K562 (cell line): ENCODE data around the gene PRELID3B. TPM values are rescaled to one million over a fixed set of nuclear protein-coding genes. Genes with fewer than 3 reads are reported as not detected.

Source experiments
- CAMTA2 ChIP-seq: fragments of 250-450 bp; sonication (Bioruptor Pico); conservative IDR thresholded peaks from 2 replicates; pipeline ENCODE4 v1.5.1; 2022
- CHCHD3 ChIP-seq: fragments of 250-450 bp; sonication (Bioruptor Pico); IDR thresholded peaks from 2 replicates; pipeline ENCODE4 v2.1.2; 2022; ENCODE audit warnings: mild to moderate bottlenecking
- CREB1 ChIP-seq, 2 experiments: sonication (generic) in 1 of 2; formaldehyde crosslinking in 1 of 2; IDR thresholded peaks; 2 replicates each; pipeline versions ENCODE4 v1.6.1 to v1.8.0; 2012 to 2022; ENCODE audit warnings: inconsistent platforms in 1 of 2, mild to moderate bottlenecking in 1 of 2, missing genetic modification reagents in 1 of 2, moderate library complexity in 1 of 2
- ERF ChIP-seq: fragments of 450-650 bp; formaldehyde crosslinking; IDR thresholded peaks from 2 replicates; pipeline ENCODE4 v1.4.0; 2020; ENCODE audit warnings: mild to moderate bottlenecking, mixed read lengths
- FOXJ3 ChIP-seq: sonication (generic); formaldehyde crosslinking; IDR thresholded peaks from 2 replicates; pipeline ENCODE4 v1.4.0; 2020; ENCODE audit warnings: mild to moderate bottlenecking, missing genetic modification reagents
- PHB ChIP-seq: fragments of 250-450 bp; sonication (Bioruptor Pico); IDR thresholded peaks from 2 replicates; pipeline ENCODE4 v1.5.0; 2021
- RB1 ChIP-seq: fragments of 450-650 bp; IDR thresholded peaks from 2 replicates; pipeline ENCODE4 v1.6.1; 2017; ENCODE audit warnings: low read depth, mild to moderate bottlenecking
- RBFOX2 ChIP-seq: fragments of 200-400 bp; formaldehyde crosslinking; IDR thresholded peaks from 2 replicates; pipeline ENCODE4 v1.6.1; 2017; ENCODE audit warnings: low read depth, mild to moderate bottlenecking, low read length, moderate library complexity
- RFX5 ChIP-seq: IDR thresholded peaks from 2 replicates; pipeline ENCODE4 v1.6.1; 2011; ENCODE audit warnings: low read depth, mild to moderate bottlenecking, improper control_type of control experiment, low read length
- SREBF2 ChIP-seq: sonication (generic); formaldehyde crosslinking; IDR thresholded peaks from 2 replicates; pipeline ENCODE4 v1.4.0; 2020; ENCODE audit warnings: mild to moderate bottlenecking, missing genetic modification reagents
- TFAM ChIP-seq: fragments of 250-450 bp; sonication (Bioruptor Pico); conservative IDR thresholded peaks from 2 replicates; pipeline ENCODE4 v1.5.0; 2021; ENCODE audit warnings: mild to moderate bottlenecking, moderate library complexity
- TSC22D4 ChIP-seq: fragments of 450-650 bp; IDR thresholded peaks from 2 replicates; pipeline ENCODE4 v1.6.1; 2016; ENCODE audit warnings: missing genetic modification characterization, missing biosample characterization, control low read depth
- ZBTB1 ChIP-seq: sonication (generic); formaldehyde crosslinking; IDR thresholded peaks from 2 replicates; pipeline ENCODE4 v1.8.1; 2023; ENCODE audit warnings: missing genetic modification reagents, low read depth, mild to moderate bottlenecking, borderline replicate concordance
- ZNF354B ChIP-seq: fragments of 250-450 bp; sonication (Bioruptor Pico); IDR thresholded peaks from 2 replicates; pipeline ENCODE4 v1.4.0; 2020
- ZNF551 ChIP-seq: fragments of 250-450 bp; sonication (Bioruptor Pico); IDR thresholded peaks from 2 replicates; pipeline ENCODE4 v1.5.0; 2021; ENCODE audit warnings: mild to moderate bottlenecking, moderate library complexity
- ZNF785 ChIP-seq: fragments of 250-450 bp; sonication (Bioruptor Pico); IDR thresholded peaks from 2 replicates; pipeline ENCODE4 v1.4.0; 2020; ENCODE audit warnings: mild to moderate bottlenecking
- ZSCAN32 ChIP-seq: fragments of 450-650 bp; formaldehyde crosslinking; IDR thresholded peaks from 2 replicates; pipeline ENCODE4 v1.4.0; 2020; ENCODE audit warnings: mild to moderate bottlenecking, moderate library complexity
- polyA plus RNA-seq, 8 experiments: library from polyadenylated mRNA; depleted of rRNA in 4 of 8; stranded (reverse) in 5 of 8; unstranded in 3 of 8; fragments of >200 nt; fragmentation: Nextera tagmentation in 2 of 8; fragmentation: Illumina TruSeq in 1 of 8; extraction: Ambion mirVana in 2 of 8; extraction: Trizol in 1 of 8; gene quantifications; 2 replicates each; pipeline versions ENCODE4 v1.2.1 to v1.2.3, GENCODE V29; 2011 to 2014; ENCODE audit warnings: inconsistent platforms in 1 of 8, missing spikeins in 1 of 8
- total RNA-seq, 7 experiments: library from RNA; depleted of rRNA in 6 of 7; stranded (reverse); fragments of >200 nt in 6 of 7; fragmentation: Illumina TruSeq in 2 of 7; extraction: Trizol in 2 of 7; gene quantifications; 2 replicates each; pipeline versions ENCODE4 v1.2.1 to v1.2.3, GENCODE V29; 2011 to 2021; ENCODE audit warnings: low replicate concordance in 1 of 7
- TF ChIP-seq, protein P1 (sequence below): sonication (generic); formaldehyde crosslinking; IDR thresholded peaks from 2 replicates; pipeline ENCODE4 v1.8.0; 2022; ENCODE audit warnings: mild to moderate bottlenecking, low read depth, missing genetic modification reagents
- TF ChIP-seq, protein P2 (sequence below): fragments of 450-650 bp; IDR thresholded peaks from 2 replicates; pipeline ENCODE4 v1.6.1; 2016; ENCODE audit warnings: low read depth, mild to moderate bottlenecking, moderate library complexity
- TF ChIP-seq, protein P3 (sequence below): fragments of 450-650 bp; IDR thresholded peaks from 2 replicates; pipeline ENCODE4 v1.6.1; 2017; ENCODE audit warnings: antibody characterized with exemption, mild to moderate bottlenecking
- TF ChIP-seq, protein P4 (sequence below): fragments of 450-650 bp; IDR thresholded peaks from 2 replicates; pipeline ENCODE4 v1.6.1; 2017; ENCODE audit warnings: mild to moderate bottlenecking, moderate library complexity

Gene PRELID3B
- total and polyA plus RNA-seq, 9 of the 15 experiments (the other 6 are each of a cell fraction or from before 2014, with no cell fraction given): 77.0 to 186 (median 101) TPM

DNA sequence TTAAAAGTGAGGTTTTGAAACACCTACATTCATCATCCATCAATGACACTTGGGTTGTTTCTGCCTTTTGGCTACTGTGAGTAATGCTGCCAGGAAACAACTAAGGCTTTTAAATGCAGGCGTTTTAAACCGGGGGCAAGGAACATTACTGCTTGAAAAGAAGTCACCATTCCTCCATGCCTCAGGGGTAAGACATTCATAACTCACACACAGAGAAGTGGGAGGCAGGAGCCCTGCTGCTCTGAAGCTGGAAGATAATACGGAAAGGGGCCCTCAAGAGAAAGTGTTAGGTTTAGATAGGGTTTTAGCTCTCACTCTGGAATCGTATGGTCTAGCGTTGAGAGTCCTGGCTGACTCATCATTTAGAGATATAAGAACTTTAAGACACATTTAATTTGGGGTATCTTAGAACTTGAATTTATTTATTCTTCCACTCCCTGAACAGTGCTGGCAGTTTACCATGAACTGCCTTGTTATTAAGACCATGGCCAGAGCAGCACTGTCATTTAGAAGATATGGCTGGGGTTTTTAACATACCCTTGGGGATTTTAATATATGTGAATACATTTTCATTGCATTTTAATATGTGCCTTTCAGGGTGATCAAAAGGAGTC is 21.5 kb downstream of the PRELID3B start (continued):
- TF ChIP-seq PHB (CRISPR knock-in tag) (no peak), RBFOX2 (no peak), FOXJ3 (CRISPR knock-in tag) (no peak), ZNF354B (CRISPR knock-in tag) (0 out of 2 replicates have a peak, but pooled peaks have one; percentile 11), ZSCAN32 (CRISPR knock-in tag) (no peak), RFX5 (no peak), ZNF785 (no peak), CAMTA2 (CRISPR knock-in tag) (no peak), TSC22D4 (tag) (no peak), CREB1 (IDR thresholded peaks at IDR 0.05) (peak; percentile 63; the same call in 1 of the 2 replicates), CREB1 (CRISPR knock-in tag; IDR thresholded peaks at IDR 0.05) (no peak), ZBTB1 (CRISPR knock-in tag) (no peak), TFAM (CRISPR knock-in tag) (no peak), ZNF551 (CRISPR knock-in tag) (no peak), RB1 (no peak), SREBF2 (no peak), CHCHD3 (CRISPR knock-in tag) (no peak), ERF (no peak)
- TF ChIP-seq, protein P1, sequence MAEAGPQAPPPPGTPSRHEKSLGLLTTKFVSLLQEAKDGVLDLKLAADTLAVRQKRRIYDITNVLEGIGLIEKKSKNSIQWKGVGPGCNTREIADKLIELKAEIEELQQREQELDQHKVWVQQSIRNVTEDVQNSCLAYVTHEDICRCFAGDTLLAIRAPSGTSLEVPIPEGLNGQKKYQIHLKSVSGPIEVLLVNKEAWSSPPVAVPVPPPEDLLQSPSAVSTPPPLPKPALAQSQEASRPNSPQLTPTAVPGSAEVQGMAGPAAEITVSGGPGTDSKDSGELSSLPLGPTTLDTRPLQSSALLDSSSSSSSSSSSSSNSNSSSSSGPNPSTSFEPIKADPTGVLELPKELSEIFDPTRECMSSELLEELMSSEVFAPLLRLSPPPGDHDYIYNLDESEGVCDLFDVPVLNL (CRISPR knock-in tag): no peak
- TF ChIP-seq, protein P2, sequence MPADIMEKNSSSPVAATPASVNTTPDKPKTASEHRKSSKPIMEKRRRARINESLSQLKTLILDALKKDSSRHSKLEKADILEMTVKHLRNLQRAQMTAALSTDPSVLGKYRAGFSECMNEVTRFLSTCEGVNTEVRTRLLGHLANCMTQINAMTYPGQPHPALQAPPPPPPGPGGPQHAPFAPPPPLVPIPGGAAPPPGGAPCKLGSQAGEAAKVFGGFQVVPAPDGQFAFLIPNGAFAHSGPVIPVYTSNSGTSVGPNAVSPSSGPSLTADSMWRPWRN: 0 out of 2 replicates have a peak, but pooled peaks have one; percentile 27
- TF ChIP-seq, protein P3, sequence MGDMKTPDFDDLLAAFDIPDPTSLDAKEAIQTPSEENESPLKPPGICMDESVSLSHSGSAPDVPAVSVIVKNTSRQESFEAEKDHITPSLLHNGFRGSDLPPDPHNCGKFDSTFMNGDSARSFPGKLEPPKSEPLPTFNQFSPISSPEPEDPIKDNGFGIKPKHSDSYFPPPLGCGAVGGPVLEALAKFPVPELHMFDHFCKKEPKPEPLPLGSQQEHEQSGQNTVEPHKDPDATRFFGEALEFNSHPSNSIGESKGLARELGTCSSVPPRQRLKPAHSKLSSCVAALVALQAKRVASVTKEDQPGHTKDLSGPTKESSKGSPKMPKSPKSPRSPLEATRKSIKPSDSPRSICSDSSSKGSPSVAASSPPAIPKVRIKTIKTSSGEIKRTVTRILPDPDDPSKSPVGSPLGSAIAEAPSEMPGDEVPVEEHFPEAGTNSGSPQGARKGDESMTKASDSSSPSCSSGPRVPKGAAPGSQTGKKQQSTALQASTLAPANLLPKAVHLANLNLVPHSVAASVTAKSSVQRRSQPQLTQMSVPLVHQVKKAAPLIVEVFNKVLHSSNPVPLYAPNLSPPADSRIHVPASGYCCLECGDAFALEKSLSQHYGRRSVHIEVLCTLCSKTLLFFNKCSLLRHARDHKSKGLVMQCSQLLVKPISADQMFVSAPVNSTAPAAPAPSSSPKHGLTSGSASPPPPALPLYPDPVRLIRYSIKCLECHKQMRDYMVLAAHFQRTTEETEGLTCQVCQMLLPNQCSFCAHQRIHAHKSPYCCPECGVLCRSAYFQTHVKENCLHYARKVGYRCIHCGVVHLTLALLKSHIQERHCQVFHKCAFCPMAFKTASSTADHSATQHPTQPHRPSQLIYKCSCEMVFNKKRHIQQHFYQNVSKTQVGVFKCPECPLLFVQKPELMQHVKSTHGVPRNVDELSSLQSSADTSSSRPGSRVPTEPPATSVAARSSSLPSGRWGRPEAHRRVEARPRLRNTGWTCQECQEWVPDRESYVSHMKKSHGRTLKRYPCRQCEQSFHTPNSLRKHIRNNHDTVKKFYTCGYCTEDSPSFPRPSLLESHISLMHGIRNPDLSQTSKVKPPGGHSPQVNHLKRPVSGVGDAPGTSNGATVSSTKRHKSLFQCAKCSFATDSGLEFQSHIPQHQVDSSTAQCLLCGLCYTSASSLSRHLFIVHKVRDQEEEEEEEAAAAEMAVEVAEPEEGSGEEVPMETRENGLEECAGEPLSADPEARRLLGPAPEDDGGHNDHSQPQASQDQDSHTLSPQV: peak; percentile 54; the same call in 1 of the 2 replicates
- TF ChIP-seq, protein P4, sequence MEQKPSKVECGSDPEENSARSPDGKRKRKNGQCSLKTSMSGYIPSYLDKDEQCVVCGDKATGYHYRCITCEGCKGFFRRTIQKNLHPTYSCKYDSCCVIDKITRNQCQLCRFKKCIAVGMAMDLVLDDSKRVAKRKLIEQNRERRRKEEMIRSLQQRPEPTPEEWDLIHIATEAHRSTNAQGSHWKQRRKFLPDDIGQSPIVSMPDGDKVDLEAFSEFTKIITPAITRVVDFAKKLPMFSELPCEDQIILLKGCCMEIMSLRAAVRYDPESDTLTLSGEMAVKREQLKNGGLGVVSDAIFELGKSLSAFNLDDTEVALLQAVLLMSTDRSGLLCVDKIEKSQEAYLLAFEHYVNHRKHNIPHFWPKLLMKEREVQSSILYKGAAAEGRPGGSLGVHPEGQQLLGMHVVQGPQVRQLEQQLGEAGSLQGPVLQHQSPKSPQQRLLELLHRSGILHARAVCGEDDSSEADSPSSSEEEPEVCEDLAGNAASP: no peak
